ENCODE data around the gene HIC1. TPM values are rescaled to one million over a fixed set of nuclear protein-coding genes. Genes with fewer than 3 reads are reported as not detected.

HIC1 gene
- total and polyA plus RNA-seq, 9 of the 15 experiments (the other 6 are each of a cell fraction or from before 2014, with no cell fraction given), result 0.01 to 2.5 (median 0.18) TPM

DNA sequence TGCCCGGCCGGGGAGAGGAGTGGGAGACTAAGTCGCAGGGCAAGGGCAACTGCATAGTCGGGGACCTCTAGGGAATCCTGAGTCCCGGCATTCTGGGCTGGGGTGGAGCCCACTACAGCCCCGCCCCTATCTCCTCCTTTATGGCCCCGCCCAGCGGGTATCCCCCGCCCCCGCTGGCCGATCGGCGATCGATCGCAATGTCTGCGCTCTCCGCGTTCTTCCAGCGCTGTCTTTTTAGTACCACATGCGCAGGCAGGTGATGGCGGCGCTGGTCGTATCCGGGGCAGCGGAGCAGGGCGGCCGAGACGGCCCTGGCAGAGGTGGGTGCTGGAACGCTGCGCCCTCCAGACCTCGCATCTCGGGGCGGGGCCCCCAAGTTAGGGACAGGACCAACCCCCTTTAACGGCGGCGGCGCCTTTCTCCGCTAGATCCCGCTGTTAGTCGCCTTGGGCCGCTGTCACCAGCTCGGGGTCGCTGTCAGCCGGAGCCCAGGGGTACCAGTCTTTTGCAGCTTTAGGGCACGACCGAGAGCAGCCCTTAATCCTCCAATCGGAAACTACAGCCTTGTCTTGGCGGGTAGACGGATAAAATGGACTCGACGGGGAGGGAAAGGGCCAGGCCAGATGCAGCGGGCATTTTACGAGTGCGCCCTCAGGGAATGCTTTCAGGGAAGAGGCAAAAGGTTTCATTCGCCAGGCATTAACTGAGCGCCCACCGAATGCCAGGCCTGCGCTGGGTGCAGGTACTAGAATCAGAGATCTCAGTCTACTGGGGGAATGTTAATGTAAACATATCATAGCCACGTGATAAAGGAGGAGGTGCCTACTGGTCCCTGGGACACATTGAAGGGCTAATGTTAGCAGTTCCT, 24.8 kb upstream of the HIC1 start, which contains the start of gene DPH1 (continued):
- TF ChIP-seq RBBP5 (IDR thresholded peaks at IDR 0.05; ENCODE audit: borderline replicate concordance, insufficient read depth, low read length, poor library complexity, severe bottlenecking) (peak; percentile 74), NFATC3 (IDR thresholded peaks at IDR 0.05) (no peak), ETV1 (tag; conservative IDR thresholded peaks at IDR 0.05; ENCODE audit: low read depth) (no peak), FIP1L1 (IDR thresholded peaks at IDR 0.05; ENCODE audit: low read depth, low read length, poor library complexity, severe bottlenecking) (no peak), HNRNPL (IDR thresholded peaks at IDR 0.05; ENCODE audit: low read depth, low read length) (no peak), ZNF41 (CRISPR knock-in tag; conservative IDR thresholded peaks at IDR 0.05) (no peak), SP2 (IDR thresholded peaks at IDR 0.05; ENCODE audit: extremely low read depth, low read depth, low read length, poor library complexity, severe bottlenecking) (no peak), ZNF3 (CRISPR knock-in tag; IDR thresholded peaks at IDR 0.05) (no peak), ELF2 (CRISPR knock-in tag; IDR thresholded peaks at IDR 0.05) (0 out of 2 replicates have a peak, but pooled peaks have one; percentile 28), ZNF551 (CRISPR knock-in tag; IDR thresholded peaks at IDR 0.05) (no peak), L3MBTL2 (IDR thresholded peaks at IDR 0.05) (peak; percentile 86), ZNF766 (CRISPR knock-in tag; conservative IDR thresholded peaks at IDR 0.05) (no peak), BHLHE40 (IDR thresholded peaks at IDR 0.05; ENCODE audit: low read length) (no peak), MLX (CRISPR knock-in tag; conservative IDR thresholded peaks at IDR 0.05) (no peak), HMG20A (CRISPR knock-in tag; conservative IDR thresholded peaks at IDR 0.05) (no peak), LCOR (CRISPR knock-in tag; IDR thresholded peaks at IDR 0.05) (no peak), NCOR1 (IDR thresholded peaks at IDR 0.05) (no peak), NFIC (IDR thresholded peaks at IDR 0.05) (no peak), LARP7 (IDR thresholded peaks at IDR 0.05) (no peak), CBX2 (IDR thresholded peaks at IDR 0.05; ENCODE audit: insufficient read depth, low read length, poor library complexity, severe bottlenecking) (no peak)
- TF ChIP-seq, protein P1, sequence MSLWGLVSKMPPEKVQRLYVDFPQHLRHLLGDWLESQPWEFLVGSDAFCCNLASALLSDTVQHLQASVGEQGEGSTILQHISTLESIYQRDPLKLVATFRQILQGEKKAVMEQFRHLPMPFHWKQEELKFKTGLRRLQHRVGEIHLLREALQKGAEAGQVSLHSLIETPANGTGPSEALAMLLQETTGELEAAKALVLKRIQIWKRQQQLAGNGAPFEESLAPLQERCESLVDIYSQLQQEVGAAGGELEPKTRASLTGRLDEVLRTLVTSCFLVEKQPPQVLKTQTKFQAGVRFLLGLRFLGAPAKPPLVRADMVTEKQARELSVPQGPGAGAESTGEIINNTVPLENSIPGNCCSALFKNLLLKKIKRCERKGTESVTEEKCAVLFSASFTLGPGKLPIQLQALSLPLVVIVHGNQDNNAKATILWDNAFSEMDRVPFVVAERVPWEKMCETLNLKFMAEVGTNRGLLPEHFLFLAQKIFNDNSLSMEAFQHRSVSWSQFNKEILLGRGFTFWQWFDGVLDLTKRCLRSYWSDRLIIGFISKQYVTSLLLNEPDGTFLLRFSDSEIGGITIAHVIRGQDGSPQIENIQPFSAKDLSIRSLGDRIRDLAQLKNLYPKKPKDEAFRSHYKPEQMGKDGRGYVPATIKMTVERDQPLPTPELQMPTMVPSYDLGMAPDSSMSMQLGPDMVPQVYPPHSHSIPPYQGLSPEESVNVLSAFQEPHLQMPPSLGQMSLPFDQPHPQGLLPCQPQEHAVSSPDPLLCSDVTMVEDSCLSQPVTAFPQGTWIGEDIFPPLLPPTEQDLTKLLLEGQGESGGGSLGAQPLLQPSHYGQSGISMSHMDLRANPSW (CRISPR knock-in tag; IDR thresholded peaks at IDR 0.05), result no peak

Measured in K562 (cell line).